ENCODE results near the gene SLC9A2.
A peak's percentile ranks its signal among the peaks of the same experiment; 100 is the strongest.

The SLC9A2 gene

DNA sequence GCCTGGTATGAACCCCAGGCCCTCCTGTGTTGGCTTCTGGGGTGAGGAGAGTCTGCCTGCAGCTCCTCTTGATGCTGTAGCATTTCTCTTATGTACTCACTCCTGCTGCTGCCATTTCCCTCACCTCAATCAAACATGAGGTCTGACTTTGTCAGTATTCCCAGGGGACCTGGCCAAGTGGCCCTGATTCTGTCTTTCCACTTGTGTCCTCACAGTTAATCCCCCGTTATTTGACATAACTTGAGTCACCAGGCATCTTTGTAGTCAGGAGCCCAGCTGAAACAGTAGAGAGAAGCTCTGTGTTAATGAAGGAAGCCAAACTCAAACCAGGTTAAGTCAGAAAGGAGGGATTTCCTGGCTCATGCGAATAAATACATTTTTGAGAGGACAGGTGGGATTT, 55.0 kb downstream of the SLC9A2 start:
- no peak for DNase-seq

GRCh38 chr2:102674836-102675235, 55.5 kb downstream of the SLC9A2 start:
- DNase-seq = no peak

- DNase-seq = peak; percentile 5
These were observed 58.2 kb downstream of the SLC9A2 start for GRCh38 chr2:102677244-102678215.

DNA sequence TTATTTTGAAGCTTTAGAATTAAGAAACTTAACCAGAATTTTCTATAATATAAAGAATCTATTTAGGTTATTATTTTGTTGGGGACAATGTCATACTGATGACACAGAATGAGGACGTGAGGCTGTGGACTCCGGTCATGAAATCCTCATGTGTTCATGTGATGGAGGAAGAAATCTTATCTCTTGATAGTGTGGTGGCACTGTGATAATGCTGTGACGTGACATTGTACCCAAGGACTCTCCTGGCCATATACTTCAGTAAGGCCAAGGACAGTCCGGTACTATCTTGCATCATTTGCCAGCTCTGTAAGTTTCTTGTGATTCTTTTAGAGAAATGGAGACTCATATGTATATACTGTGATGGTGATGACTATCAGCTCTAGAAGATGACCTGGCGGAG, 59.1 kb downstream of the SLC9A2 start:
- no peak for DNase-seq

DNA sequence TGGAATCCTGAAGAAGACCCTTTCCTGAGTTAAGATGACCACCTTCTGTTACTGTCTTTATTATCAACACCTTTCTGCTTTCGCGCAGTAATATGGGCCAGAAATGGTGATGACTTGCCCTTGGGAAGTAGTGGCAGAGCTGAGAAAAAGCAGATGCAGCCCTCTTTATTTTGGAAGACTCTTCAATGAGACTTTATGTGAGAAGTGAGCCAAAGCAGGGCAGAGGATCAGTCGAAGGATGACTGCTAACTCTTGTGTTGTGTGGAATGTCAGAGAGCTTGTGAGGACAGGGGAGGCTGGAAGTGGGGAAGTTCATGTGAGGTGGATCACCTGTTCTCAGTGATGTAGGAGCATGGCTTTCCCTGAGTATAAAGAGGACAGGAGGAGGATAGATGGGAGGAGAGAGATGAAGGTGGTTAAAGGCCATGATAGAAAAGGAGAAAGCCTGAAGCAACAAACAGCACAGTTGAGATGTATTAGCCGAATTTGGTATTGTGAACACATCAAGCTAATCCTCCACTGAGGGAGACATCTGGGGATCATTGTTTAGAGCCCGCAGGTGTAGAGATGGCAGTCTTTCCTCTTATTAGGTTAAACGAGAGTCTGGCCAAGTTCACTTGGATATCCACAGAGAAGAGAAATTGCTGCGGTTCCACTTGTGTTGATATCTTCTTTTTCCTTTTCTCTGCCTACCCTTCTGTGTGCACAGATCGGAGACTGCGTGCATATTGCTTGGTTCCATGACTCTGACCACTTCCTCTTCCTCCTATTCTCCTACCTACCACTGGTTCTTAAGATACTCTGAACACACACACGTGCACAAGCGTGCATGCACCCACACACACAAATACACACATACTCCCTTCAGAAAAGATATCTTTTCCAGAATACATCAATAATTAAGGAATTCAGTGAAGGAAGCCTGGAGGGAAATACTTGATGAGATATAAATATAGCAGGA, 67.4 kb downstream of the SLC9A2 start:
- no peak for DNase-seq

- no peak for DNase-seq
These were observed 70.7 kb downstream of the SLC9A2 start for GRCh38 chr2:102690012-102690411.

GRCh38 chr2:102696463-102696862, 77.1 kb downstream of the SLC9A2 start:
- DNase-seq = no peak

- DNase-seq = peak; percentile 41
These were observed 79.2 kb downstream of the SLC9A2 start for GRCh38 chr2:102698369-102699111.

DNA sequence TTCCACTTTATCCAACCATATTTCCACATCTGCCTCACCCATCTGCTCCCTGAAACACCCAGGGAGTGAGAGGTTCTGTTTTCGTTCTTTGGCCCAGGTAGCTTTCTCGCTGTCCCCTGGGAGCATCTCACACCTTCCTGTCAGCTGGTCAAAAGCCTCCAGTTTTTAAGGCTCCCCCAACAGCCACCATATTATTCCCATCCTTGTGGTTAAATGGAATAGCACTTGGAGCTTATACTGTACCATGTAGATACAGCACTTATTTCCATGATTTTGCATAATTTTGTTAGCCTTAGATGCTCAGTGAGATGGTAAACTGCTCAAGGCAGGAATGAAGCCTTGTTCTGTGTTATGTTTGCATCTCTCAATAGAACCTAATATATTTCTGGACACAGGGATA, 84.0 kb downstream of the SLC9A2 start:
- no peak for DNase-seq

DNA sequence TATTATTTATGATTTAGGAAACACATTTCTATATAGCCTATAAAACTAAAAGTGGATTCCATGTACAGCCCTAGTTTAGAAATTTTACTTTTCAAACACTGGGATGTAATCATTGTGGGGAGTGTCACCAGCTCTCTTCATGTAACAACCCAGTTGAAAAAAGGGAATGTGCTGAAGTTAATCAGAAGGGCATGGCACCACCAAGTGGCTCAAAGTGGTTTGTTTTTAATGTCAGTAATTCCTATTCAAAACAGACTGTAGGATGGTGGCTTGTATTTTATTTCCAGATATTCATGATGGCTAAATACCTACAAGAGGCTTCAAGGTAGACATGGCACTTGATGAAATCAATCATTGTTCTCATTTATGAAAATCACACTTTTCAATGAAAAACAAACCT, 84.4 kb downstream of the SLC9A2 start:
- DNase-seq = peak; percentile 24

DNA sequence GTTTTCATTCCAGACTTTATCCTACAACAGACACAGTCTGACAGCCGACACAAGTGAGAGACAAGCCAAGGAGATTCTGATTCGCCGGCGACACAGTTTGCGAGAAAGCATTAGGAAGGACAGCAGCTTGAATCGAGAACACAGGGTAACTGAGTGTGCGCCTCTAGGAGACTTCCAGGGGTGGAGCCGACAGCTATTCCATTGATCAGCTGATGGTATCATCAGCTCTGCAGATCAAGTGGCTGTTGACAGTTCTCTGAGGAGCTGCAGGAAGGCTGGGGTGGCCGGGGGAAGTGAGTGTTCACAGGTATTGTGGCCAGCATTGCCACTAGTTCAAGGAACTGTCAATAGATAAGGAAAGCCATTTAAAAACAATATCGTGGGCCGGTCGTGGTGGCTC, 85.2 kb downstream of the SLC9A2 start:
- no peak for DNase-seq

DNA sequence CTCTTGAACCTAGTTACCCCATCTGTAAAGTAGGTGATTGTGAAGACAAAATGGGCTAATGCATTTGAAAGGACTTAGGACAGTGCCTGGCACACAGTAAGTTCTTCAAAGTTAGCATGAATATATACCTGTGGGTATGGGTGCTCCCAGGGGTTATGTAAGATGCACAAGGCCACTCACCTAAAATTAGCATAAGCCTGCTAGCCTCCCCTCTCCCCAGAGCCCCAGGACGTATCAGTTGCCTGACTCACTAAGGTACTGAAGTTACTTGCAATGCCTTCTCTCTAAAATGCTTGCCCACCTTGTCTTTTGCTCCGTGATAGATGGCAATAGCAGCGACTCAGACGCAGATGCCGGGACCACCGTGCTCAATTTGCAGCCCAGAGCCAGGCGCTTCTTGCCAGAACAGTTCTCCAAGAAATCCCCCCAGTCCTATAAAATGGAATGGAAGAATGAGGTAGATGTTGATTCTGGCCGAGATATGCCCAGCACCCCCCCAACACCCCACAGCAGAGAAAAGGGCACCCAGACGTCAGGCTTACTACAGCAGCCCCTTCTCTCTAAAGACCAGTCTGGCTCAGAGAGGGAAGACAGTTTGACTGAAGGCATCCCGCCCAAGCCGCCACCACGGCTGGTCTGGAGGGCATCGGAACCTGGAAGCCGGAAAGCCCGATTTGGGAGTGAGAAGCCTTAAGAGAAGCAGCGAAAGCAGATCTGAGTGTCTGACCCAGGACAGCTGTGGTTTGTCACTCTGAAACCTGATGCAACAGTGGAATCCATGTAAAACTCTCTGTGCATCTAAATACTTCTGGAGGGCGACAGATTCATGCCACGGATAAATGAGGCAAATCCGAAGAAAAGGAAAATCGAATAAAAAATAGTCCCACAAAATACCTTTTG, 88.7 kb downstream of the SLC9A2 start:
- no peak for DNase-seq

GRCh38 chr2:102708847-102709559, 89.7 kb downstream of the SLC9A2 start:
- no peak for DNase-seq

DNA sequence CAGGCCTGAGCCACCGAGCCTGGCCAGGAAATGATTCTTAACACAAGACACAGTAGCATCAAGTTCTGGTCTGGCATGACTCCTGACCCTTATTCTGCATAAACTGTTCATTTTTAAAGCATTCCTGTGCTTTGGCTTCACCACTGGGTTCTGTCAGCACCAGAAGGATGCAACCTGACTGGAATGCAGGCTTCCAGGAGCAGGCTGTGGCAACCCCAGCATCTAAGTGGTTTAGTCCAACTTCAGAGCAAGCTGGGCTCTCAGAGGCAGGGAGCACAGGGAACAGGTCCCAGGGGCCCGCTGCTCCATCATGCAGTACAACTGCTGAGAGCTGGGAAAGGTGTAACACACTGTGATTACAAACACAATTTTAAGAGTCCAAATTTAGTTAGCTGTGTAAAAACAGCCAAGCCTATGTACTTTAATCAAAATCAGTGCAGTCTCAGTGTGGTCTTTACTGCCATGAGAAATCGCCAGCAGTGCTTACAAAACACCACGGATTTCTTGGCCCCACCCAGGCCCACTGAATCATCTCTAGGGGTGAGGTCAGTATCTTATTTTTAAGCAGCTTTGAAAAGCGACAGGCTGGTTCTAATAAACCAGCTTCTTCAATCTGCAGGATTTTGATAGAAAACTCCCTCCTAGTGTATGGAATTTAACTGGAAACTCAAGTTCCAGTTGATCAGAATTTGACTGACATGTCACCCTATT, 98.1 kb downstream of the SLC9A2 start:
- no peak for DNase-seq

DNA sequence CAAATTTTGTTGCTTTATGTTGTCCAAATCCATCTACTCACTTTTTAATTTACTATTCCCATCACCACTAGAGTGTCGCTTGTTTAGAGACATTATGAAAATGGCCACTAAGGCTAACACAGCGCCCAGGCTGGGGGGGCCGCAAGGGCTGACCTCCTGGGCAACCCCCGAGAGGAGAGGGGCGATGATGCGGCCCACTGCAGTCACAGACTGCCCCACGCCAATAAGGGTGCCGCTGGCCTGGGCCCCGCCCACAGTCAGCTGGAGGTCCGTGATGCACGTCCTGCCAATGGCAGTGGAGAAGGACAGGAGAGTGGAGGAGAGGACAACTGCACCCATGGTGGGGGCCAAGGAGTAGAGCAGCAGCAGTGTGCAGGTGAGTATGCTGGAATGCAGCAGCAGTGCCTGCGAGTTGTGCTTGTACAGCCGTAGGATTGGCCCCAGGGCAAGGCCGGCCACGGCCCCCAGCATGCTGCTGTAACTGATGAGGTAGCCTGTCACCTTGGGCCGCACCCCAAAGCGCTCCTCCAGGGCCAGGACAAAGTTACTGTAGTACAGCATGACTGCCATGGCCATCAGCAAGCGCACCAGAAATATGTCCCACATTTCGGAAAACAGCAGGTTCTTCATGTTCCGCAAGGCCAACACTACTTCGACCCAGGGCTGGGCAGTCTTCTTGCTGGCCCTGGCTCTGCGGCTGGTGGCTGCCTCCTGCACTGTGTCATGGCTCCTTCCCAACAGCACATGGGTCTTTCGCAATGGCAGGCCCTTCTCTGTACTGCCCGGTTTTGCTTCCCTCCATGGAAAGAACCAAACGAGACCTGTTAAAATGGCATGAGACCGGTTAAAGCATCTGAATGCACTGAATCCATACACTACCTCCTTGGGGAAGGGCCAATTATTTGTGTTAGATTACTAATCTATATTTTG, 99.3 kb downstream of the SLC9A2 start:
- no peak for DNase-seq

- DNase-seq = no peak
These were observed 104.7 kb downstream of the SLC9A2 start for GRCh38 chr2:102724016-102724490.

DNA sequence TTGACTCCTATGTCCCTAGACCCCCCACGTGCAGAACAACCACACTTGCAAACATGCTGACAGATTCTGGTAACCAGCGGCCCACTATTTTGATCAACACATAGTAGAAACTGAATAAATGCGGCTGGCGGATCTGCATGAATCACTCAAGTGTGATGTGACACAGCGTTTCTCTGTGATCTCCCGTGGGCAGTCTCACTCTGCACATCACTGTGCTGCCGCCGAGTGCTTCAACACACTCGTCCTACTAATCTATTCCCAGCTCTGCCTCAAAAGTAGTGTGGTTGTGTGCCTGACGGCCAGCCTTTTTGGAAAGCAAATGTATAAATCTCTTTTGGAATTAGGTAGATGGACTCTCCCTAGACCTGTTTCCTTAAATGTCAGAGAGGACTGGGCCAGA, 105.2 kb downstream of the SLC9A2 start:
- no peak for DNase-seq

DNA sequence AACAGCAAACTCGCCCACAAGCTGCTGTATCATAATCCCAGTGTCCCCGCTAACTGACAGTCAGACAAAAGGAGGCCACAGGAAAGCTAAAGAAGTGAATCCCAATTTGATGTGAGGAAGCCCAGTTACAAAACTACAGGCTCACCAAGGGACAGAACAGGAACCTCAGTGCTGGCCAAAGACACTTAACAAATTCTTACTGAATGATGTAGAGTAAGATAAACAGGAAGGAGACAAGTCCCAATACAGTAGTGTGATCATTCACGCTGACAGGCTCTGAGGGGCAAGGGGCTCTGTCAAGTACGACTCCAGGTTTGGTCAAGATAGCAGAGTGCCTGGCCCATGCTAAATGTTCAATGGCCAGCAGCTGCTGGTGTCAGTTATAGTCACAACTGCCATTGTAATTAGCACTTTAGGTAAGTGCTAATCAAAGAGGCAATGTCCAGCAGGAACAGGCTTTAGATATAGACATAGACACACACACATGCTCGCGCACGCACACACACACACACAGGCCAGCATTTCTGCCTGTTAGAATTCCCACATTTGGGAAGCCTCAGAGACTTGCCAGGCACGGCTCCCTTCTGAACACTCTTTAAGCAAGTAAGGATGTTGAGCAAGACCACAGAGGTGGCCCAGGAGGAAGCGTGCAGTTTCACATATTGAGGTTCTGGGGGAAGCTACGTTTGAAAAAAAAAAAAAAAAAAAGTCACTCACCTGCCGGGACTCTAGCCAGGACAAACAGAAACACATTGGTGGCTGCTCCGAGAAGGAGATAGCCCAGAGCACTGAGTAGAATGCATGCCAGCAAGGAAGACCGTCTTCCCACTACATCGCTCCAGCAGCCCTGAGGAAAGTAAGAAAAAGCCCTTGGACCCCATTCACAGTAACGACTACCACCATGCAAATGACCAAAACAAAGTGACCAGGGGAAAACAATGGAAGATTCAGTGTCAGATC, 107.1 kb downstream of the SLC9A2 start:
- no peak for DNase-seq
